DMS79 treated with DMSO at 0.1 percent for 48 hours (cell line): Measurements from ENCODE around the gene CHST10.
"Not testable (repeated sequence)": the region's sequence is repeated elsewhere in the genome, so short reads cannot be mapped to it uniquely, and the experiment has no call there.

Experiments used
- DNase-seq: peaks from one replicate; lab custom pipeline; 2025; lab: John Stamatoyannopoulos, UW

The CHST10 gene

GRCh38 chr2:100392715-100393114, 24.8 kb downstream of the CHST10 start:
- no peak for DNase-seq

GRCh38 chr2:100391735-100392515, 25.5 kb downstream of the CHST10 start:
- DNase-seq: no peak

GRCh38 chr2:100390001-100390940, 27.2 kb downstream of the CHST10 start:
- no peak for DNase-seq

GRCh38 chr2:100388703-100389102, 28.8 kb downstream of the CHST10 start:
- no peak for DNase-seq

- DNase-seq: no peak
These were observed 33.5 kb downstream of the CHST10 start for GRCh38 chr2:100383954-100384353.

- DNase-seq: no peak
These were observed 34.2 kb downstream of the CHST10 start for GRCh38 chr2:100383306-100383705.

GRCh38 chr2:100381240-100381639, 36.2 kb downstream of the CHST10 start:
- DNase-seq: peak; percentile 78

- DNase-seq: no peak
These were observed 36.8 kb downstream of the CHST10 start for GRCh38 chr2:100380681-100381080.

GRCh38 chr2:100376836-100377235, 40.6 kb downstream of the CHST10 start:
- DNase-seq: no peak

- no peak for DNase-seq
These were observed 50.3 kb downstream of the CHST10 start for GRCh38 chr2:100367163-100367562.

GRCh38 chr2:100365434-100365833, 52.0 kb downstream of the CHST10 start:
- peak; percentile 80 for DNase-seq

- not testable (repeated sequence) for DNase-seq
These were observed 55.2 kb downstream of the CHST10 start for GRCh38 chr2:100362269-100362668.

- no peak for DNase-seq
These were observed 57.9 kb downstream of the CHST10 start for GRCh38 chr2:100359576-100359975.

- DNase-seq: no peak
These were observed 58.9 kb downstream of the CHST10 start for GRCh38 chr2:100358554-100358953.

- DNase-seq: no peak
These were observed 64.9 kb downstream of the CHST10 start for GRCh38 chr2:100352521-100352920.

GRCh38 chr2:100350661-100351185, 66.7 kb downstream of the CHST10 start:
- peak; percentile 85 for DNase-seq

GRCh38 chr2:100345144-100345543, 72.3 kb downstream of the CHST10 start:
- DNase-seq: not testable (repeated sequence)

GRCh38 chr2:100344433-100344832, 73.0 kb downstream of the CHST10 start:
- no peak for DNase-seq

- not testable (repeated sequence) for DNase-seq
These were observed 75.0 kb downstream of the CHST10 start for GRCh38 chr2:100342466-100342865.
